ENCODE measurements around the gene RRN3.
"Not testable (repeated sequence)": the region's sequence is repeated elsewhere in the genome, so short reads cannot be mapped to it uniquely, and the experiment has no call there.

RRN3 gene

GRCh38 chr16:15027051-15027450 lies 67.0 kb downstream of the RRN3 start:
- not testable (repeated sequence) for DNase-seq

GRCh38 chr16:15025234-15025951 lies 68.7 kb downstream of the RRN3 start:
- DNase-seq = not testable (repeated sequence)

- DNase-seq = not testable (repeated sequence)
These were observed 69.2 kb downstream of the RRN3 start for GRCh38 chr16:15024858-15025199.

- DNase-seq = not testable (repeated sequence)
These were observed 70.5 kb downstream of the RRN3 start for GRCh38 chr16:15023381-15024077.

GRCh38 chr16:15022194-15022593 lies 71.9 kb downstream of the RRN3 start:
- DNase-seq = peak in 1 of 4 experiments; percentile 19

GRCh38 chr16:15021429-15021828 lies 72.6 kb downstream of the RRN3 start:
- not testable (repeated sequence) for DNase-seq

- not testable (repeated sequence) for DNase-seq
These were observed 77.0 kb downstream of the RRN3 start for GRCh38 chr16:15016951-15017580.

GRCh38 chr16:15016354-15016753 lies 77.7 kb downstream of the RRN3 start:
- DNase-seq = not testable (repeated sequence)

- DNase-seq = not testable (repeated sequence)
These were observed 78.4 kb downstream of the RRN3 start for GRCh38 chr16:15015671-15016070.

GRCh38 chr16:15012941-15013340 lies 81.1 kb downstream of the RRN3 start:
- DNase-seq = not testable (repeated sequence)
